ENCODE measurements around the gene CATSPERZ.
A peak's percentile ranks its signal among the peaks of the same experiment; 100 is the strongest.
"Not testable (repeated sequence)": the region's sequence is repeated elsewhere in the genome, so short reads cannot be mapped to it uniquely, and the experiment has no call there.

Gene CATSPERZ

DNA sequence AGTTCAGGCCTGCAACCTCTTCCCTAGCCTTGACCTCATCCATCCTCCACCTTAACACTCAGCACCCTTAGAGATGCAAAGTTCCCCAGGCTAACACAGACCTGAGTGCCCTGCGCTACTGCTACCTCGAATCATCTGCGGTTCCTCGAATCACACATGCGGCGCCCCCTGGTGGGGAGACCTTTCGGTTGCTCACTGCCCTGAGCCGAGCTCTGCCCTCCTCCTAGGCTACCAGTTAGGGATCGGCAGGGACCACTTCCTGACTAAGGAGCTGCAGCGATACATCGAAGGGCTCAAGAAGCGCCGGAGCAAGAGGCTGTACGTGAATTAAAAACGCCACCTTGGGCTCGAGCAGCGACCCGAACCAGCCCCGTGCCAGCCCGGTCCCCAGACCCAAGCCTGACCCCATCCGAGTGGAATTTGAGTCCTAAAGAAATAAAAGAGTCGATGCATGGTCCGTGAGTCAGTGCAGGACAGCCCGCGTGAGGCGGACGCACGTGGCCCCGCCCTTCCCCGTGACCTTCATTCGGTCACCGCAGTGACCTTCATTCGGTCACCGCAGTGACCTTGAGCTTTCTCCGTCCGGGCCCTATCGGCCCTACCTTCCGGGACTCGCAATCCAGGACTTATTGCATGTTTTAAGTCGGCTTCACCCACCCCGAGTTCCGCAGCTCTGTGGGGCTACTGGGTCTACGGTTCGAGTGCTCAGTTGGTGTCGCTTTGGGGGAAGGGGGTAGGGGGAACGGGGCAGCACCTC lies 4.3 kb downstream of the CATSPERZ start:
- peak; percentile 92 for DNase-seq

DNA sequence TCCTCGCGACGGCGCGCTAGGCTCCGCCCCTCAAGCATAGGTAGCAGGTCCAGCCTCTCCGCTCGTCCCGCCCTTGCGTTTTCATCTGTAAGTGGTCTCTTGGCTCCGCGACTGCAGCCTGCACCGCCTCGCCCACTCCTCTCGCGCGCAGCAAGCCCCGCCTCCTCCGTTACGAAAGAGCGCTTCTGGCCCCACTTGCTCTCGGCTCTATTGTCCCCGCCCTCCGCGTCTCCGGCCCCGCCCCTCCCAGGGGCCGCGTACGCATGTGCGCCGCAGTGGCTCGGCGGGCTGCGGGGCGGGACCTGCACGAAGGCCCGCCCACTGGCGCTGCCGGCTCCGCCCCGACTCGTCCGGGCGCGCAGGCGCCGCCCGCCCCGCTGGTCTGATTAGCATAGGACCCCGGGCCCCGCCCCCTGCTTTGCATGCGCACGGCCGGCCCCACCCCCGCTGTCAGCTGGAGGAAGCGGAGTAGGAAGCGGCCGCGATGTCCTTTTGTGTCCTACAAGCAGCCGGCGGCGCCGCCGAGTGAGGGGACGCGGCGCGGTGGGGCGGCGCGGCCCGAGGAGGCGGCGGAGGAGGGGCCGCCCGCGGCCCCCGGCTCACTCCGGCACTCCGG lies 5.0 kb downstream of the CATSPERZ start, which contains the start of gene ESRRA:
Gene ESRRA (plus strand): TSS at position 450 of the 616 bp plus-strand sequence. CDS start 1,656 bp downstream, outside the sequence.
- peak; percentile 99 for DNase-seq

DNA sequence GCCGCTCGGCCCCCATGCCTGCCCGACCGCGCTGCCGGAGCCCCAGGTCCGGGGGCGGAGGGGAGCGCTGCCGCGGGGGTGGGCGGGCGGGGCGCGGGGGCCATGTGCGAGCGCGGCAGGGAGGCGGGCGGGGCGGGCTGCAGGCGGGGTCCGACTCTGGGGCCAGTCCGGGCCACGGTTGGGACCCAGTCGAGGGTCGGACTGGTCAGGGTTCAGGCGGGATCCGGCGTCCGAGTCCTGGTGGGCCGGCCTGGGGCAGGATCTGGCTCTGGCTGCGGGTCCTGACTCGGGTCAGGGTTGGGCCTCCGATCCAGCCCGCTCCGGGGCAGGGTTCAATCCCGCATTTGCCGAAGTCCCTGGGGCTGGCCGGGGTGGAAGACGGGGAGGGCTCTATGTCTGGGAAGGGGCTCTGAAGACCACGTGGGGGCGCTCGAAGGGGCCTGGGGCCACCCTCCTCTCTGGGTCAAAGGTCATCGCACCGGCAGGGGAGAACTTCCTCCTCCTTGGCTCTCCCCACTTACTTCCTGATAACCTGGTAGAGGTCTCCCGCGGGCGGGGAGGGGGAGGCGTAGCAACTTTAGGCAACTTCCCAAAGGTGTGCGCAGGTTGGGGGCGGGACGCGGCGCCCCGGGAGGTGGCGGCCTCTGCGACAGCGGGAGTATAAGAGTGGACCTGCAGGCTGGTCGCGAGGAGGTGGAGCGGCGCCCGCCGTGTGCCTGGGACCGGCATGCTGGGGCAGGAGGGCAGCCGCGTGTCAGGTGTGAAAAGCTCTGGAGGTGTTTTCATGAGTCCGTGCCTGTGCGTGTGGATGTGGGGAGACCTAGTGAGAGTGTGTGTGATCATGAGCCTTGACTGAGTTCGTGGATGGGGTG lies 5.8 kb downstream of the CATSPERZ start:
- DNase-seq, result peak; percentile 80

DNA sequence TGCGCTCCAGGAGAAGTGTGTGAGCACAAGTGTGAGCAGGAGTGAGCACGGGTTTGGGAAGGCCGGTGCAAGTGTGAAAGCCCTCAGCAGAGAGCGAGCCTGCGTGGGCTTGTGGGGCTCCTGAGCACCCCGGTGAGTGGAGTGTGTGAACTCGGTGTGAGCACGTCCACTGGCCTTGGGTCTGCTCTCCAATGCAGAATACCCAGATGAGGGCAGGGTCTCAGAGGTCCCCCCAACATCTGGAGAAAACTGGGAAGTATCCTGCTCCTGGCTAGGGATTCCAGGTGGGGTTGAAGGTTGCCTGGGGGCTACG lies 6.4 kb downstream of the CATSPERZ start:
- no peak for DNase-seq

DNA sequence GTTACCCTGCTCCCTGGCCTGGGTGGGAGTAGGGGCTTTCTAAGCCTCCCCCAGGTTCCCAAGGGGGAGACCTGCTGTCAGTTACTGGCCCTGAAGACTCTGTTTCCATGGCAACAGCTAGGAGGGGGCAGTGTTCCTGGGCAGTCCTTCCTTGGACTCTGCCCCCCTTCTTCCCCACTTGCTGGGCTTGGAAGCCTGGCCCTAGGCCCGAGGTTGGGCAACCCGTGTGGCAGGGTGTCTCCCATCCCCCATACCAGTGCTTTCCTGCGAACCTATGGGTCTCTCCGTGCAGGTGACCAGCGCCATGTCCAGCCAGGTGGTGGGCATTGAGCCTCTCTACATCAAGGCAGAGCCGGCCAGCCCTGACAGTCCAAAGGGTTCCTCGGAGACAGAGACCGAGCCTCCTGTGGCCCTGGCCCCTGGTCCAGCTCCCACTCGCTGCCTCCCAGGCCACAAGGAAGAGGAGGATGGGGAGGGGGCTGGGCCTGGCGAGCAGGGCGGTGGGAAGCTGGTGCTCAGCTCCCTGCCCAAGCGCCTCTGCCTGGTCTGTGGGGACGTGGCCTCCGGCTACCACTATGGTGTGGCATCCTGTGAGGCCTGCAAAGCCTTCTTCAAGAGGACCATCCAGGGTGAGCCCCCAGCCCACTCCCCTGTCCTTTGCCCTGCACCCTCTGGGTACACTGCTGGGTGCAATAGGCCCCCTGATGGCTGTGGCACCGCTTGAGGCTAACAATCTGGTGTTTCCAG lies 6.9 kb downstream of the CATSPERZ start:
- DNase-seq, result no peak

DNA sequence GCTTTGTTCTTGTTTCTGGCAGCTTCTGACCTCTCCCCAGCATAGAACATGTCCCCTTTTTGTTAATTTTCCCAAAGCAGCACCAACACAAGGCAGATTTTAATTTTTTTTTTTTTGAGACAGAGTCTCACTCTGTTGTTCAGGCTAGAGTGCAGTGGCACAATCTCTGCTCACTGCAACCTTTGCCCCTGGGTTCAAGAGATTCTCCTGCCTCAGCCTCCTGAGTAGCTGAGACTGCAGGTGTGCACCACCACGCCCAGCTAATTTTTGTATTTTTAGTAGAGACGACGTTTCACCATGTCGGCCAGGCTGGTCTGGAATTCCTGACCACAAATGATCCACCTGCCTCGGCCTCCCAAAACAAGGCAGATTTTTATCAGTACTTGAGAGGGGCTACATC lies 7.6 kb downstream of the CATSPERZ start:
- DNase-seq, result not testable (repeated sequence)

DNA sequence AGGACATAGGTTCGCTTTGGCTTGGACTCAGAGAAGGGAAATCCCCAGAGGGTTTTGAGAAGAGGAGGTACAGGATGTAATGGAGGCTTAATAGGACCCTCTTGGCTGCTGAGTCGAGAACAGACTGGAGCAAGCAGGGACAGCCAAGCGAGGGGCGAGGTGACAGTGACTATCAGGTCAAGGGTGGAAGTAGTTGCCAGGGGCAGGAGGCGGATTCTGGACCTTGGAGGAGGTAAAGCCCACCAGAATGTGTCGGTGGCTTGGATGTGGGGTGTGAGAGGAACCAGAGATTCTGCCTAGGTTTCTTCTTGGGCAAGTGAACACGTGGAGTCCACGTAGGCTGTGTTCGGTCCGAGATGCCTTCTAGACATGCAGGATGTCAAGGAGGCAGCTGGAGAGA lies 12.8 kb downstream of the CATSPERZ start:
- no peak for DNase-seq

DNA sequence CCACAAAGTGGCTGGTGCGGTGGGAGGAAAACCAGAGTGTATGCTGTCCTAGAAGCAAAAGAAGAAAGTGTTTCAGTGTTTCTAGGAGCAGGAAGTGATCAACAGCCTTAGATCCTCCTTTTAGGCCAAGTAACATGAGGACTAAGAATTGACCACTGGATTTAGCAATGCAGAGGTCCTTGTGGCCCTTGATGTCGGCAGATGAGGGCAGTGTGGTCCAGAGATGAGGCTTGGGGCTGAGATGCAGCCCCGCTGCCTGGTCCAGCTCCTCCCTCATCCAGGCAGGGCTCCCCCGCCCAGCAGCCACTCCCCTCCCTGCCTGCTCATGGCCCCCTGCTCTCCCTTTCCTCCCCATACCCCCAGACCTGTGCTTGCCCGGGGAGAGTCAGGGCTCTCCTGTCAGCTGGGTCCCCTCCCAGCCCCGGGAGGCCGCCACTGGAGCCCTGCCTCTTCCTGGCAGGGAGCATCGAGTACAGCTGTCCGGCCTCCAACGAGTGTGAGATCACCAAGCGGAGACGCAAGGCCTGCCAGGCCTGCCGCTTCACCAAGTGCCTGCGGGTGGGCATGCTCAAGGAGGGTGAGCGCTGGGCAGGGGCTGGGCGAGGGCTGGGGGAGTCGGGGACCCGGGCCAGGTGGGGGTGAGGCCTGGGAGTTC lies 13.5 kb downstream of the CATSPERZ start:
- no peak for DNase-seq

DNA sequence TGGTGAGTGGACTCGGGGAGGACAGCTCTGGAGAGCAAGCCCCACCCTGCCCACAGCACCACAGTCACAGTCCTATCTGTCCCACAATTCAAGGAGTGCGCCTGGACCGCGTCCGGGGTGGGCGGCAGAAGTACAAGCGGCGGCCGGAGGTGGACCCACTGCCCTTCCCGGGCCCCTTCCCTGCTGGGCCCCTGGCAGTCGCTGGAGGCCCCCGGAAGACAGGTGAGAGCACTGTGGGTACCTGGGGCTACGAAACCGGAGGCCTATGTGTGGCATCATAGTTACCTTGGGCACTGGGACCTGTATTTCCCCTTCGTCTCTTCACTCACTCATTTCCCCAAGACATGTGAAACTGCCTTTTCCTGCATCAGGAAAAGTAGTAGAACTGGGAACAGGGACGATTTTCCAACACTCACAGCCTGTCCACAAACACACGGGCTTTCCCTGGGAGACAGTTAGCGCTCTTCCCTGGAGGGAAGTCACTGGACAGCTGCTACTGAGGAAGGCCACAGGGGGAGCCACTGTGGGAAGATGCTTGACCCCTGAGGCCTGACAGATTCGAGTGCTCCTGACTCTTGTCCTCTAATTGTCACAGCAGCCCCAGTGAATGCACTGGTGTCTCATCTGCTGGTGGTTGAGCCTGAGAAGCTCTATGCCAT lies 14.1 kb downstream of the CATSPERZ start:
- no peak for DNase-seq

DNA sequence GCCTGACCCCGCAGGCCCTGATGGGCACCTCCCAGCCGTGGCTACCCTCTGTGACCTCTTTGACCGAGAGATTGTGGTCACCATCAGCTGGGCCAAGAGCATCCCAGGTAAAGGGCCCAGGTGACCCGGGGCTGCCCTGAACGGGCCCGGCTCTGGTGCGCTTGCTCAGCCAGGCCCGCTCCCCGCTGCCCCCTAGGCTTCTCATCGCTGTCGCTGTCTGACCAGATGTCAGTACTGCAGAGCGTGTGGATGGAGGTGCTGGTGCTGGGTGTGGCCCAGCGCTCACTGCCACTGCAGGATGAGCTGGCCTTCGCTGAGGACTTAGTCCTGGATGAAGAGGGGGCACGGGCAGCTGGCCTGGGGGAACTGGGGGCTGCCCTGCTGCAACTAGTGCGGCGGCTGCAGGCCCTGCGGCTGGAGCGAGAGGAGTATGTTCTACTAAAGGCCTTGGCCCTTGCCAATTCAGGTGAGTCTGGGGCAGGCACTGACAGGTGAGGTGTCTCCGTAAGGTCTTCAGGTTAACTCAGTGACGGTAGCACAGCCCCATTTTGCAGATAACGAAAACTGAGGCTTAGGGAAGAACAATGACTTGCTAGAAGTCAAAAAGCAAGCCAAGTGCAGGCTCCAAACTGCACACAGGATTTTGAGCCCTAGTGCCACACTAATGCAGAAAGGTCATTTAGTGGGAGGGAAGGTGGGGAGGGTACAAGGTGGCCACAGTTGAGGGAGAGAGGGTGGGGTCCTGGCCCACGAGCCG lies 14.8 kb downstream of the CATSPERZ start:
- no peak for DNase-seq

DNA sequence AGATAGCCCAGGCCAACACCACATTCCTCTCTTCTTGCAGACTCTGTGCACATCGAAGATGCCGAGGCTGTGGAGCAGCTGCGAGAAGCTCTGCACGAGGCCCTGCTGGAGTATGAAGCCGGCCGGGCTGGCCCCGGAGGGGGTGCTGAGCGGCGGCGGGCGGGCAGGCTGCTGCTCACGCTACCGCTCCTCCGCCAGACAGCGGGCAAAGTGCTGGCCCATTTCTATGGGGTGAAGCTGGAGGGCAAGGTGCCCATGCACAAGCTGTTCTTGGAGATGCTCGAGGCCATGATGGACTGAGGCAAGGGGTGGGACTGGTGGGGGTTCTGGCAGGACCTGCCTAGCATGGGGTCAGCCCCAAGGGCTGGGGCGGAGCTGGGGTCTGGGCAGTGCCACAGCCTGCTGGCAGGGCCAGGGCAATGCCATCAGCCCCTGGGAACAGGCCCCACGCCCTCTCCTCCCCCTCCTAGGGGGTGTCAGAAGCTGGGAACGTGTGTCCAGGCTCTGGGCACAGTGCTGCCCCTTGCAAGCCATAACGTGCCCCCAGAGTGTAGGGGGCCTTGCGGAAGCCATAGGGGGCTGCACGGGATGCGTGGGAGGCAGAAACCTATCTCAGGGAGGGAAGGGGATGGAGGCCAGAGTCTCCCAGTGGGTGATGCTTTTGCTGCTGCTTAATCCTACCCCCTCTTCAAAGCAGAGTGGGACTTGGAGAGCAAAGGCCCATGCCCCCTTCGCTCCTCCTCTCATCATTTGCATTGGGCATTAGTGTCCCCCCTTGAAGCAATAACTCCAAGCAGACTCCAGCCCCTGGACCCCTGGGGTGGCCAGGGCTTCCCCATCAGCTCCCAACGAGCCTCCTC lies 15.7 kb downstream of the CATSPERZ start:
- not testable (repeated sequence) for DNase-seq

DNA sequence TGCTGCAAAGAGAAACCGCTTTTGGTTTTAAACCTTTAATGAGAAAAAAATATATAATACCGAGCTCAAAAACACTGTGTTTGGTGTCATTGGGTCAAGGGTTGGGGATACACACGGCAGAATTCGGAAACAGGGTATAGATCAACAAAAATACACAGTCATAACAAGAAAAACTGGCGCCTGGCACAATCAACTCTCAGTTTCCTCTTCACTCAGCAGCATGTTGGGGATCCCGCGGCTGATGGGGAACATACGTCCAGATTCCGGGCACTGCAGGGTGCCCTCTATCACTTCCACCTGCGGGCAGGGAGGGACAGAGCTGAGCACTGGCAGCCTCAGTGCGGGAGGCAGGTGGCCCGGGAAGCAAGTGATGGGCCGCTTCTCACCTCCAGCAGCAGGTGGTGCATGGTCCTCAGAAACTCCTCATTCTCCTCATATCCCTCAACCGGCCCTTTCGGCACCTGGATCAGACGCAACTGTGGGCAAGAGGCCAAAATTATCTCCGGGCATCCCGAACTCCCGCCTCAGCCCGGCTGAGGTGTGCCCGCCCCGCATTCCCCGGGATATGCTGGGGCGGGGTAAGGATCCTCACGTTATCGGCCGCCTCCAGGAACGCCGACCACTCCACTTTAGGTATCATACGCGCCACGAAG lies 16.6 kb downstream of the CATSPERZ start:
- no peak for DNase-seq

DNA sequence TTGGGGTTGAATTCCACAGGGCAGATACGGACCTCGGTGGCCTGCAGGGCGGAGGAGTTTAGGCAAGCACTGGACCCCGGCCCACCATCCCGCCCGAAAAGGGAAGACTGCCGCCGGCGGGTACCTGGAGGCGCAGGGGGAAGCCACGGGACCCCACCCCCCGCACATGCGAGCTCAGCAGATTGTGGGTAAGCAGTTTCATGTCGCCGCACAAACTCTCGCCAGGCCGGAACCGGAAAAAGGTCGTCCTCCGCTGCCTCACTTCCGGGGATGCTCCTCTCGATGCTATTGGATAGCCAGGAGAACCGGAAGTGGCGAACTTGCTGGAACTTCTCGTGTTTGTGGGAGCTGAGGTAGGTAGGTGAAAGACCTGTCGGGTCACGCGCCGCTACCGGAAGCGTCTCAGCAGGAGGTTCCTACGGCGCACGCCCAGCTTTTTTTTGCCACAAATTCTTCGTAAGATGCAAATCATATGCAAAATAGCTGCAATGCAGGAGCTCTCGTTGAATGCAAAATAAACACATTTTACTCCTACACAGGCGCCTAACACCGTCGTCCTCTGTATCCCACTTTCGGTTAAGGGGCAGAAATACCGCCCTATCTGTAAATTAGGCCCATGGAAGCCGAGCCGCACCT lies 17.3 kb downstream of the CATSPERZ start, which contains the start of gene TRMT112:
Gene TRMT112 (minus strand): TSS at position 235 of the 636 bp plus-strand sequence. CDS start 33 bp downstream, at position 202.
- DNase-seq, result peak; percentile 98

DNA sequence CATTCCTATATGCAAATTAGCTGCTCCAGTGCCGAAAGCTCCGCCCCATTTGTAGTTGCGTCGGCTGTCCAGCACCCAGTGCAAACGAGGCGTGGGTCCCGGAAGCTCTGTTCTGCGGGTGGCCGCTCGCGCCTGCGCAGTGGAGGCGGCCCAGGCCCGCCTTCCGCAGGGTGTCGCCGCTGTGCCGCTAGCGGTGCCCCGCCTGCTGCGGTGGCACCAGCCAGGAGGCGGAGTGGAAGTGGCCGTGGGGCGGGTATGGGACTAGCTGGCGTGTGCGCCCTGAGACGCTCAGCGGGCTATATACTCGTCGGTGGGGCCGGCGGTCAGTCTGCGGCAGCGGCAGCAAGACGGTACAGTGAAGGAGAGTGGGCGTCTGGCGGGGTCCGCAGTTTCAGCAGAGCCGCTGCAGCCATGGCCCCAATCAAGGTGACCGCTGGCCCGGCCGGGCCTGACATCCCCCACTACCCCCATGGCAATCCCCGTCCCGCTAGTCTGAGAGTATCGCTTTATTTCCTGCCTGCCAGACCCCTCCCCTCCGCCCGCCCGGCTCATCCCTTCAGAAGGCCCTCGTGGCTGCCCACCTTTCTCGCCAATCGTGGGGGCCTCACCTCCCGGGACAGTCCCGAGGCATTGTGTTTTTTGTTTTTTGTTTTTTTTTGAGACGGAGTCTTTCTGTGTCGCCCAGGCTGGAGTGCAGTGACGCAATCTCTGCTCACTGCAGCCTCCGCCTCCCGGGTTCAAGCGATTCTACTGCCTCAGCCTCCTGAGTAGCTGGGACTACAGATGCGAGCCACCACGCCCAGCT lies 18.0 kb downstream of the CATSPERZ start, which contains the start of gene PRDX5:
Gene PRDX5 (plus strand): TSS at position 161 of the 805 bp plus-strand sequence. CDS start 95 bp downstream, at position 256.
- DNase-seq, result peak; percentile 99

DNA sequence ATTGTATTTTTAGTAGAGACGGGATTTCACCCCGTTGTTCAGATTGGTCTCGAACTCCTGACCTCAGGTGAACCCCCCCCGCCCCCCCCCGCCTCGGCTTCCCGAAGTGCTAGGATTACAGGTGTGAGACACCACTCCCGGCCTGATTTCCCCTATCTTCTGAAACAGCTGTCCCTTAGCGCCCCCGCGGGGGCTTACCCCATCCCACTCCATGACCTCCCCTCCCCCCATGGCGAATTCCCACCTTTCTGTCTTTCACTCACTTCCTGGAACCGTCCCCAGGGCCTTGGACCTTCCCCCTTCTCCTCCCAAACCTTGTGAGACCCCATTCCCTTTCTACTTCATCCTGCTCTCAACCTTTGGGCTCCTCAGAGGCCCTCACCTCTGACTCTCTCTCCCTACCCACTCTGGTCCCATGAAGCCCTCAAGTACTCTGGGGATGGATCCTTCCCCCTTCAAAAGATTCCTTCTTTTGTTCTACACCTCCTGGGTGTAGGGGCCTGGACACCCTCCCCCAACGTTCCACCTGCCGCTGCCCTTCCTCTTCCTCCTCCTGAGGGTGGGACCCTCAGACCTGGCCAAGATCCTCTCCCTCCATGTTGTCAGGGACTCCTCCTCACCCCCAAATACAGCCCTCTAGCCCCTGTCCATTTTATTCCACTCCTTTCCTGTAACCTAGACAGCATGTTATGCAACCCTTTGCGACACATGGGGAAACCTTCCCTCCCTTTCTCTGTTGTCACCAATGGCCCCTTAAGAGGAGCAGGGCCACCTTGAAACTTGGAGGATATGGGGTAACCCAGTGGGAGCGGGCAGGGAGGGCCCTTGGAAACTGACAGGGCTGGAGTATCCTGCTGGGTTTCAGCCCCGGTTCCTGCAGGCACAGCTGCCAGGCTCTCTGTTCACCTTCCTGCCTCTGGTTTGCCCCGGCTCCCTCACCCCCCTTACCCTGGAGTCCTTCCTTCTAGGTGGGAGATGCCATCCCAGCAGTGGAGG lies 18.9 kb downstream of the CATSPERZ start:
- no peak for DNase-seq

DNA sequence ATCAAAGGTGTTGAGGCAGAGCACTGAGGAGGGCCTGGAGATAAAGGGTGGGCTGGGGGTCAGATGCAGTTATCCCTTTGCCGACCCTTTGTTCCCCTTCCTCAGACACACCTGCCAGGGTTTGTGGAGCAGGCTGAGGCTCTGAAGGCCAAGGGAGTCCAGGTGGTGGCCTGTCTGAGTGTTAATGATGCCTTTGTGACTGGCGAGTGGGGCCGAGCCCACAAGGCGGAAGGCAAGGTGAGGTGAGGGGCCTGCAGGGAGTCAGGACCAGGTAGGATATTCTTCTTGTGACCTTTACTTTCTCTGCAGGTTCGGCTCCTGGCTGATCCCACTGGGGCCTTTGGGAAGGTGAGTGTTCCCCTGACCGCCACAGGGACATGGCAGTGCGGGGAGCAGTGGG lies 20.4 kb downstream of the CATSPERZ start:
- DNase-seq, result no peak
